ENCODE data around the gene HSPA13. TPM values are rescaled to one million over a fixed set of nuclear protein-coding genes. Genes with fewer than 3 reads are reported as not detected.

The HSPA13 gene, protein sequence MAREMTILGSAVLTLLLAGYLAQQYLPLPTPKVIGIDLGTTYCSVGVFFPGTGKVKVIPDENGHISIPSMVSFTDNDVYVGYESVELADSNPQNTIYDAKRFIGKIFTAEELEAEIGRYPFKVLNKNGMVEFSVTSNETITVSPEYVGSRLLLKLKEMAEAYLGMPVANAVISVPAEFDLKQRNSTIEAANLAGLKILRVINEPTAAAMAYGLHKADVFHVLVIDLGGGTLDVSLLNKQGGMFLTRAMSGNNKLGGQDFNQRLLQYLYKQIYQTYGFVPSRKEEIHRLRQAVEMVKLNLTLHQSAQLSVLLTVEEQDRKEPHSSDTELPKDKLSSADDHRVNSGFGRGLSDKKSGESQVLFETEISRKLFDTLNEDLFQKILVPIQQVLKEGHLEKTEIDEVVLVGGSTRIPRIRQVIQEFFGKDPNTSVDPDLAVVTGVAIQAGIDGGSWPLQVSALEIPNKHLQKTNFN
- 27.2 and 29.0 TPM in 2 replicates for total RNA-seq (2013; cell fraction: nucleolus; rRNA removed)
- total RNA-seq (2014; rRNA removed) (16.2 and 21.1 TPM in 2 replicates), total RNA-seq (2014; rRNA removed; fragmentation: Illumina TruSeq; extraction: Trizol) (21.7 and 22.1 TPM in 2 replicates), total RNA-seq (2021) (17.4 and 19.4 TPM in 2 replicates), polyA plus RNA-seq (2011; rRNA removed) (22.1 and 36.2 TPM in 2 replicates), polyA plus RNA-seq (2014; fragmentation: Illumina TruSeq; extraction: Trizol) (16.6 and 20.7 TPM in 2 replicates), polyA plus RNA-seq (2014; fragmentation: Nextera tagmentation; extraction: Ambion mirVana) (10 to 100 TPM; 10.0 to 17.7 TPM), polyA plus RNA-seq (2014; rRNA removed) (10.0 and 10.8 TPM in 2 replicates), polyA plus RNA-seq (2016; fragmentation: Nextera tagmentation; extraction: Ambion mirVana) (10 to 100 TPM; 24.5 to 26.9 TPM), polyA minus RNA-seq (2011; rRNA and poly(A)+ RNA removed) (12.4 and 22.2 TPM in 2 replicates), Bru-seq, nascent RNA (percentile 95 among the genes with signal in this experiment), BruChase-seq, experiment 1, labeled RNA remaining after a 6-hour chase (percentile 88 among the genes with signal in this experiment), BruChase-seq, experiment 2, labeled RNA remaining after a 2-hour chase (percentile 98 among the genes with signal in this experiment)
- polyA plus RNA-seq (2011; ENCODE audit: low read depth): 7.5 TPM
- polyA plus RNA-seq (2011; cell fraction: cytosol; rRNA removed): 4.7 and 7.1 TPM in 2 replicates
- polyA plus RNA-seq (2011; cell fraction: nucleus; rRNA removed): 5.9 and 7.4 TPM in 2 replicates
- polyA plus RNA-seq (2012): 12.8 and 18.7 TPM in 2 replicates
- 7.5 and 7.9 TPM in 2 replicates for polyA minus RNA-seq (2011; cell fraction: cytosol; rRNA and poly(A)+ RNA removed)
- 6.1 and 6.5 TPM in 2 replicates for polyA minus RNA-seq (2011; cell fraction: nucleus; rRNA and poly(A)+ RNA removed)
- long read RNA-seq, experiment 1, transcript HSPA13-201 (5 exons, 3,986 nt): major isoform, 5 of 5 reads
- long read RNA-seq, experiment 1, partial matches to known transcripts: 0 of 5 reads
- long read RNA-seq, experiment 1, other reads (novel, unspliced or antisense): 0 of 5 reads
- long read RNA-seq, experiment 2, transcript HSPA13-201 (5 exons, 3,986 nt): major isoform, 47 of 57 reads
- long read RNA-seq, experiment 2, partial matches to known transcripts: 5 of 57 reads
- long read RNA-seq, experiment 2, other reads (novel, unspliced or antisense): 5 of 57 reads

DNA sequence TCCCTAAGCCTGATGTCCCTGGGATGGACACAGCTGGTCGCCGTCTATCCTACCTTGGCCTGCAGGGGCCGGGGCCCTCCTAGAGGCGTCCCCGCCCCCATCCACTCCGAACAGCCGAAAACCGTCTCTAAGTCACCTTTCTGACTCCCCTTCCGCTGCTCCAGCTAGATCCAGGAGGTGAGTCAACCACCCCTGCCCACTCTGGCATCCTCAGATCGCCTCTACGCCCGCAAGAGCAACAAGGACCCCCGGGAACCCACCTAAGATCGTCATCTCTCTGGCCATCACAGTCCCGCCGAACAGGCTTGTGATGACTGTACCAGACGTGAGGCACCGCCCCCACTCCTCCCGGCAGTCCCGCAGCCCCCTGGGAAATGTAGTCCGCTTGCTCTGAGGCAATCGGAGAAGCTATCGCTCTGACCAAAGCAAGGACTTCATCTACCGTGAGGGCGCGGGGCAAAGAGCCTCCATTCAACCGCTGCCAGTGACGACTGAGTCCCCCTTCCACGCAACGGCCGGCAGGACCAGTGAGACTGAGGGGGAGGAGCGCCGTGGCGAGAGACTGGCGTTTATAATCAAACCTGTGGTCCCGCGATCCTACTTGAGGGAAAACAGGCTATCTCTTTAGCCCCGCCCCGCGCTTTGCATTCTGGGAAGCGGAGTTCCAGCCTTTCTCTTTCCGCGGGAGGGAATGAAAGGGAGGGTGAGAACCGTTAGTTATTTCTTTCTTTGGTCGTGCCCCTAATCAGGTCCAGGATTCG lies at the start of gene HSPA13:
Gene HSPA13 (minus strand): TSS at position 312 of the 761 bp plus-strand sequence. CDS start 27 bp downstream, at position 285.
- peak within 1 kb of the TSS; percentile 91 for H2AFZ ChIP-seq (ENCODE audit: control insufficient read depth, low read depth, low read length)
- RAD21 ChIA-PET (ENCODE audit: unreplicated experiment): interaction anchor here (1.0 to 1.4 kb wide), 3 partner anchors 13 to 380 kb away, joined by 3 to 4 read pairs (median 3); no protein-coding TSS in a partner anchor
- peak within 1 kb of the TSS; percentile 91 for H3K27ac ChIP-seq (ENCODE audit: control insufficient read depth, insufficient read depth)
- no TSS peak for BruUV-seq (replicated peaks)
- FAIRE-seq (peak; percentile 98), DNase-seq (ENCODE audit: low read depth, low spot score) (peak; percentile 99), ATAC-seq (peak; percentile 97)
- no peaks in the 10 kb centered on the region for H4K20me1 ChIP-seq (ENCODE audit: control insufficient read depth, insufficient read depth)
- 0 out of 2 replicates have a peak, but pooled peaks cover 6% of the 10 kb centered on the region for H3K4me1 ChIP-seq (ENCODE audit: control insufficient read depth, insufficient read depth, low read length)
- H3K9ac ChIP-seq (ENCODE audit: control insufficient read depth, insufficient read depth, low read length): peak within 1 kb of the TSS; percentile 95
- H3K36me3 ChIP-seq (ENCODE audit: control insufficient read depth in 2 of 2, insufficient read depth in 2 of 2, low read length in 1 of 2): peaks cover 2 to 3% of the 10 kb centered on the region in 2 experiments
- in situ Hi-C loops (cut with MboI) (loop anchor here (5.0 kb wide), 1 partner anchor 1344 kb away; the partner anchor contains the start of gene USP25), intact Hi-C loops (cut with micrococcal nuclease; ENCODE audit: unreplicated experiment) (loop anchor here (5.0 kb wide), 1 partner anchor 684 kb away; no protein-coding TSS in a partner anchor)
- CTCF ChIA-PET: interaction anchor here (0.7 to 1.1 kb wide), 3 partner anchors 18 to 304 kb away, joined by 3 to 4 read pairs (median 4); no protein-coding TSS in a partner anchor
- POLR2A ChIA-PET: interaction anchor here (0.6 to 1.8 kb wide), 5 partner anchors 13 to 481 kb away, joined by 3 to 5 read pairs (median 3); no protein-coding TSS in a partner anchor
- H3K9me3 ChIP-seq (replicated peaks; ENCODE audit: control insufficient read depth, insufficient read depth, low read length): no peaks in the 10 kb centered on the region
- no peaks in the 10 kb centered on the region for H3K27me3 ChIP-seq (replicated peaks in 1 of 2; ENCODE audit: control insufficient read depth in 2 of 2, insufficient read depth in 2 of 2, low read length in 1 of 2)
- peaks cover 40% of the 10 kb centered on the region for H3K79me2 ChIP-seq (ENCODE audit: control insufficient read depth, insufficient read depth, low read length)
- H3K4me2 ChIP-seq (ENCODE audit: control insufficient read depth, insufficient read depth): peak within 1 kb of the TSS; percentile 92
- SMC1A ChIA-PET (ENCODE audit: uncharacterized antibody, unreplicated experiment): interaction anchor here (0.6 to 2.0 kb wide), 9 partner anchors 10 to 1851 kb away, joined by 3 to 8 read pairs (median 4); no protein-coding TSS in a partner anchor
- 2% methylated on average over 39 of the region's 46 CpGs for WGBS (ENCODE audit: insufficient coverage, insufficient replicate concordance, low lambda C conversion rate, missing lambda C conversion rate)
- H3K4me3 ChIP-seq: peak within 1 kb of the TSS; percentile 95
- TF ChIP-seq MTA2 (IDR thresholded peaks at IDR 0.05; ENCODE audit: low read depth) (no peak), ESRRA (IDR thresholded peaks at IDR 0.05; ENCODE audit: low read length) (0 out of 2 replicates have a peak, but pooled peaks have one; percentile 20), TCF7 (IDR thresholded peaks at IDR 0.05; ENCODE audit: borderline replicate concordance) (no peak), ZNF384 (IDR thresholded peaks at IDR 0.05; ENCODE audit: borderline replicate concordance, low read depth, low read length) (no peak), SMARCA5 (IDR thresholded peaks at IDR 0.05) (no peak), CREM (IDR thresholded peaks at IDR 0.05; ENCODE audit: low read depth) (peak; percentile 95), RFX5 (IDR thresholded peaks at IDR 0.05; ENCODE audit: low read depth, low read length) (no peak), YBX1 (IDR thresholded peaks at IDR 0.05) (no peak)
- TF ChIP-seq, protein P1, sequence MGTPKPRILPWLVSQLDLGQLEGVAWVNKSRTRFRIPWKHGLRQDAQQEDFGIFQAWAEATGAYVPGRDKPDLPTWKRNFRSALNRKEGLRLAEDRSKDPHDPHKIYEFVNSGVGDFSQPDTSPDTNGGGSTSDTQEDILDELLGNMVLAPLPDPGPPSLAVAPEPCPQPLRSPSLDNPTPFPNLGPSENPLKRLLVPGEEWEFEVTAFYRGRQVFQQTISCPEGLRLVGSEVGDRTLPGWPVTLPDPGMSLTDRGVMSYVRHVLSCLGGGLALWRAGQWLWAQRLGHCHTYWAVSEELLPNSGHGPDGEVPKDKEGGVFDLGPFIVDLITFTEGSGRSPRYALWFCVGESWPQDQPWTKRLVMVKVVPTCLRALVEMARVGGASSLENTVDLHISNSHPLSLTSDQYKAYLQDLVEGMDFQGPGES (IDR thresholded peaks at IDR 0.05): no peak; the same call in 1 of the 2 replicates
- TF ChIP-seq, protein P2, sequence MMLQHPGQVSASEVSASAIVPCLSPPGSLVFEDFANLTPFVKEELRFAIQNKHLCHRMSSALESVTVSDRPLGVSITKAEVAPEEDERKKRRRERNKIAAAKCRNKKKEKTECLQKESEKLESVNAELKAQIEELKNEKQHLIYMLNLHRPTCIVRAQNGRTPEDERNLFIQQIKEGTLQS (IDR thresholded peaks at IDR 0.05; ENCODE audit: borderline replicate concordance, extremely low read depth, low read depth, low read length): 0 out of 2 replicates have a peak, but pooled peaks have one; percentile 19
- TF ChIP-seq, protein P3, sequence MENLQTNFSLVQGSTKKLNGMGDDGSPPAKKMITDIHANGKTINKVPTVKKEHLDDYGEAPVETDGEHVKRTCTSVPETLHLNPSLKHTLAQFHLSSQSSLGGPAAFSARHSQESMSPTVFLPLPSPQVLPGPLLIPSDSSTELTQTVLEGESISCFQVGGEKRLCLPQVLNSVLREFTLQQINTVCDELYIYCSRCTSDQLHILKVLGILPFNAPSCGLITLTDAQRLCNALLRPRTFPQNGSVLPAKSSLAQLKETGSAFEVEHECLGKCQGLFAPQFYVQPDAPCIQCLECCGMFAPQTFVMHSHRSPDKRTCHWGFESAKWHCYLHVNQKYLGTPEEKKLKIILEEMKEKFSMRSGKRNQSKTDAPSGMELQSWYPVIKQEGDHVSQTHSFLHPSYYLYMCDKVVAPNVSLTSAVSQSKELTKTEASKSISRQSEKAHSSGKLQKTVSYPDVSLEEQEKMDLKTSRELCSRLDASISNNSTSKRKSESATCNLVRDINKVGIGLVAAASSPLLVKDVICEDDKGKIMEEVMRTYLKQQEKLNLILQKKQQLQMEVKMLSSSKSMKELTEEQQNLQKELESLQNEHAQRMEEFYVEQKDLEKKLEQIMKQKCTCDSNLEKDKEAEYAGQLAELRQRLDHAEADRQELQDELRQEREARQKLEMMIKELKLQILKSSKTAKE (IDR thresholded peaks at IDR 0.05; ENCODE audit: low read depth, poor library complexity, severe bottlenecking): no peak

Measured in GM12878 (cell line).